Psoas muscle (tissue), 8 donors: Measurements from ENCODE around the gene DZANK1. TPM values are rescaled to one million over a fixed set of nuclear protein-coding genes. Genes with fewer than 3 reads are reported as not detected.

Experiments used
- ATAC-seq, 4 donors: fragments of 200-7000 bp; cut with Tn5 transposase; one replicate each; pipeline ENCODE4 v1.9.1; 2020; ENCODE audit warnings: moderate library complexity in 3 of 4, mild to moderate bottlenecking in 2 of 4
- DNase-seq, 2 donors: peaks; one replicate each; pipeline ENCODE4 v3.0.0-alpha.2; 2020
- H3K27ac ChIP-seq: fragments of 200-600 bp; one replicate; pipeline ENCODE4 v1.8.0; 2022
- H3K27me3 ChIP-seq, 3 donors: fragments of 200-600 bp in 1 of 3; one replicate each; pipeline versions ENCODE4 v1.6.1 to v1.8.0; 2013 to 2022; ENCODE audit warnings: low read length in 2 of 3, mild to moderate bottlenecking in 2 of 3, moderate library complexity in 1 of 3; ENCODE audit not compliant: insufficient read depth in 3 of 3
- H3K36me3 ChIP-seq, 2 donors: fragments of 200-600 bp in 1 of 2; one replicate each; pipeline versions ENCODE4 v1.6.1 to v1.8.0; 2013 to 2022; ENCODE audit warnings: low read depth in 1 of 2, mild to moderate bottlenecking in 1 of 2, moderate library complexity in 1 of 2; ENCODE audit not compliant: insufficient read depth in 1 of 2
- H3K4me1 ChIP-seq: fragments of 200-600 bp; one replicate; pipeline ENCODE4 v1.8.0; 2022
- H3K4me3 ChIP-seq: fragments of 200-600 bp; one replicate; pipeline ENCODE4 v1.8.0; 2022; ENCODE audit warnings: mild to moderate bottlenecking
- H3K9me3 ChIP-seq: fragments of 200-600 bp; one replicate; pipeline ENCODE4 v1.8.0; 2022
- CTCF ChIP-seq: fragments of 200-600 bp; IDR thresholded peaks from one replicate; pipeline ENCODE4 v1.8.0; 2022; ENCODE audit warnings: antibody characterized with exemption
- WGBS, 3 donors: extraction: QIAGEN DNeasy Blood & Tissue Kit; methylation state at CpG; one replicate each; pipeline versions ENCODE4 v1.1.6 to v1.1.7; 2013; 5-methylcytosine and 5-hydroxymethylcytosine counted together
- intact Hi-C, 2 donors: fragments of 100-400 bp; cut with DNase I; formaldehyde crosslinking; loops; one replicate each; pipeline versions ENCODE4 v1.11.0 to v1.14.2; 2022
- polyA plus RNA-seq, 3 donors: library from polyadenylated mRNA; stranded (reverse); fragments of 200-250 nt; gene quantifications; one replicate each; pipeline ENCODE4 v1.2.3, GENCODE V29; 2013
- total RNA-seq, 4 donors: library from RNA; stranded (reverse); fragmentation: NEBNext Ultra II Directional in 2 of 4; extraction: Animal tissue kit (Norgen Biotek cat#: 25700) in 2 of 4; gene quantifications; one replicate each; pipeline versions ENCODE4 v1.2.1 to v1.2.4, GENCODE V29; 2021 to 2023
- donor health status: healthy with polysubstance abuse.
- donor health status: DM: no; HTN: no; CAD: no; lungs with moderate emphysema.
- donor health status: Bipolar disorder and iron deficiency.
- donor health status: healthy.
- donor health status: DM: yes; HTN: yes; CAD: no.
- donor health status: DM: no; HTN: no; CAD: no.
- donor health status: DM: no; HTN: no; CAD: no.
- donor health status: DM: yes; HTN: yes; CAD: no.

DZANK1 gene
- total and polyA plus RNA-seq, 7 donors, result 0.25 to 0.96 (median 0.47) TPM

DNA sequence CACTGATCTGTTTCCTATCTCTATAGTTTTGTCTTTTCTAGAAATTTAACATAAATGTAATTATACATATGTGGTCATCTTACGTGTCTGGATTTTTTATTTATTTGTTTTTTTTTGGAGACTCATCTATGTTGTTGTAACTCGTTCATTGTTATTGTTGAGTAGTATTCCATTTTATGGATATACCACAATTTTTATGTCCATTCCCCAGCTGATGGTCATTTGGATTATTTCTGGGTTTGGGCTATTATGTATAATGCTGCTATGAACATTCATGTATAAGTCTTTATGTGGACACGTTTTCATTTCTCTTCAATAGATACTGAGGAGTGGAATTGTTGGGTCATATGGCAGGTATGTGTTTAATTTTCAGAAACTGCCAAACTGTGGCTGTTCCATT is 10.2 kb downstream of the DZANK1 start:
- Histone ChIP-seq H3K4me3 (no peak overlapping the region), H3K27me3 (no peaks in the 10 kb centered on the region), H3K4me1 (no peaks in the 10 kb centered on the region), H3K27ac (no peak overlapping the region), H3K9me3 (peaks cover 6% of the 10 kb centered on the region), H3K36me3 (no peaks in the 10 kb centered on the region)
- 88 to 93% (median 89%) methylated on average over 3 of the region's 3 CpGs for WGBS, 3 donors
- no peak for ATAC-seq
- intact Hi-C loops, result loop anchor here in 1 of 2 donors (5.0 kb wide), 1 partner anchor 39 kb away; no protein-coding TSS in a partner anchor
- DNase-seq, result no peak
- TF ChIP-seq CTCF, result no peak

DNA sequence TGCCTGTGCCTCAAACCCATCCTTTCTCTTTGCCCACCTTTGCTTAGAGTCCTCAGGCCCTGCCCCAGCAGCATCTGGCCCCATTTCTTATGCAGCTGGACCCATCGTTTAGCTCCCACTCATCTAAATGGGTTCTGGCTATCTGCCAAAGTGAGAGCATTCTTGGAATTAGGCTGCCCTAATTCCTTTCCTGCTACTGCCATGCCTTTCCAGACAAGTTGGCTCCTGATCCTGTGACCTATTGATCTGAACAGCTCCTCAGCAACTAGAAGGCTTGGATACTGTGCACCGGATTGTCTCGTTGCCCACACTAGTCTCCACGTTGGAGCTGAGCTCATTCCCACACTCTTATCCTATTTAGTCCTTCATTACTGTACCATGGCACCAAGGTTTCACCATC is 22.9 kb downstream of the DZANK1 start:
- intact Hi-C loops, result no loop called here
- ATAC-seq (no peak), DNase-seq (no peak)
- H3K27ac ChIP-seq, result no peak overlapping the region
- no peak for TF ChIP-seq CTCF
- no peaks in the 10 kb centered on the region for H3K9me3 ChIP-seq
- no peaks in the 10 kb centered on the region for H3K4me1 ChIP-seq
- WGBS, 3 donors, result 25 to 30% (median 28%) methylated on average over 4 of the region's 4 CpGs
- no peaks in the 10 kb centered on the region for H3K36me3 ChIP-seq
- H3K4me3 ChIP-seq, result no peak overlapping the region
- no peaks in the 10 kb centered on the region for H3K27me3 ChIP-seq

- ATAC-seq (no peak), DNase-seq (no peak)
- Histone ChIP-seq H3K9me3 (no peaks in the 10 kb centered on the region), H3K36me3 (no peaks in the 10 kb centered on the region), H3K27me3 (no peaks in the 10 kb centered on the region), H3K4me1 (no peaks in the 10 kb centered on the region), H3K27ac (no peak overlapping the region), H3K4me3 (no peak overlapping the region)
- no peak for TF ChIP-seq CTCF
- intact Hi-C loops, result no loop called here
- WGBS, 3 donors, result 35 to 83% (median 74%) methylated on average over 1 of the region's 1 CpG
Measured at GRCh38 chr20:18440403-18440802, 26.4 kb downstream of the DZANK1 start.

DNA sequence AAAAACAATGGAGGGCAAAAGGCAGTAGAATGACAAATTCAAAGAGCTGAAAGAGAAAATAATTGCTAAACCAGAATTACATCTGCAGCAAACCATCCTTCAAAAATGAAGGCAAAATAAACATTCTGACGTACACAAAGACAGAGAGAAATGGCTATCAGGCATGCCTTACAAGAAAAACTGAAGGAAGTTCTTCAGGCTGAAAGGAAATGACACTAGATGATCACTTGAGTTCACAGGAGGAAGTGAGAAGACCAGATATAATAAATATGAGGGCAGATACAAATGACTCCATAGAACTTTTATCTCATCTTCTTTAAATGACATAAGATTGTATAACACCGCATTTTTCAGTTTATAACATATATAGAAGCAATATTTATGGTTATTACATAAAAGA is 30.0 kb downstream of the DZANK1 start:
- Histone ChIP-seq H3K36me3 (no peaks in the 10 kb centered on the region), H3K27me3 (no peaks in the 10 kb centered on the region), H3K4me1 (no peaks in the 10 kb centered on the region), H3K27ac (no peak overlapping the region), H3K9me3 (no peaks in the 10 kb centered on the region), H3K4me3 (no peak overlapping the region)
- 82 to 87% (median 85%) methylated on average over 2 of the region's 2 CpGs for WGBS, 3 donors
- DNase-seq (no peak), ATAC-seq (no peak)
- intact Hi-C loops, result no loop called here
- TF ChIP-seq CTCF, result no peak

DNA sequence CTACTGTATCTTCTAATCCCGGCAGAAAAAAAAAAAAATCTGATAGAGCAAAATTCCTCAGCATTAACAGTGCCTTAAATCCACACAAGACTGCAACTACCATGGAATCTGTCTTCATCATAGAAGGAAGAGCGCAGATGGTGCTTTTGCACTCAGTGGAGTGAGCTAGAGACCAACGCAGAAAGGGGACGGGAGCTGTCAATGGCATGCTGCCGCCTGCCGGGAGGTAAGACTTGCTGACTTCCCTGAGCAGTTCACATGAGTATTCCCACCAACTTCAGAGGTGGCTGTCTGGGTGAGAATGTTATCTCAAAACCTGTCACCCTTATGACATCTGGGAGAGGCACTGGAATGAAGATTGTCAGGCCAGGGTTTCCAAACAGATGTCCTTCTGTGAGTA is 35.6 kb downstream of the DZANK1 start:
- no peak overlapping the region for H3K4me3 ChIP-seq
- DNase-seq, result no peak
- no peaks in the 10 kb centered on the region for H3K4me1 ChIP-seq
- 83 to 93% (median 91%) methylated on average over 6 of the region's 6 CpGs for WGBS, 3 donors
- no peak for ATAC-seq
- TF ChIP-seq CTCF, result no peak
- H3K9me3 ChIP-seq, result no peaks in the 10 kb centered on the region
- H3K36me3 ChIP-seq, result no peaks in the 10 kb centered on the region
- H3K27me3 ChIP-seq, result no peaks in the 10 kb centered on the region
- no peak overlapping the region for H3K27ac ChIP-seq
- intact Hi-C loops, result no loop called here
